Frontal cortex (tissue), 1 donor: ENCODE results near the gene CACNG7. TPM values are rescaled to one million over a fixed set of nuclear protein-coding genes. Genes with fewer than 3 reads are reported as not detected.

Source experiments
- total RNA-seq: library from RNA; depleted of rRNA; stranded (reverse); fragments of >200 nt; gene quantifications from one replicate; pipeline ENCODE4 v1.2.3, GENCODE V29; 2014

CACNG7 gene
- total RNA-seq, 1 donor from 2014 or later = 4.9 TPM

Other genes starting within 250 kb of the CACNG7 start
- gene NLRP12, start 85.0 kb upstream of the CACNG7 start, total RNA-seq = under 0.01 TPM
- gene MYADM, start 41.4 kb upstream of the CACNG7 start, total RNA-seq = 2.4 TPM
- gene PRKCG, start 27.1 kb upstream of the CACNG7 start, total RNA-seq = 1.2 TPM
- gene CACNG8, start 53.7 kb downstream of the CACNG7 start, total RNA-seq = 4.1 TPM
- under 0.01 TPM for gene CACNG6, start 82.4 kb downstream of the CACNG7 start, total RNA-seq
- gene VSTM1, start 154.6 kb downstream of the CACNG7 start, total RNA-seq = not detected
- gene TARM1, start 172.1 kb downstream of the CACNG7 start, total RNA-seq = not detected
- gene OSCAR, start 191.5 kb downstream of the CACNG7 start, total RNA-seq = not detected
- gene NDUFA3, start 193.6 kb downstream of the CACNG7 start, total RNA-seq = 9.4 TPM
- gene TFPT, start 206.4 kb downstream of the CACNG7 start, total RNA-seq = 6.5 TPM
- 25.3 TPM for gene PRPF31, start 206.5 kb downstream of the CACNG7 start, total RNA-seq
- 3.7 TPM for gene CNOT3, start 228.5 kb downstream of the CACNG7 start, total RNA-seq